Jurkat, Clone E6-1 (cell line): ENCODE measurements around the gene MTARC2.

Experiments
- DNase-seq: peaks from one replicate; pipeline ENCODE4 v3.0.0-alpha.2; 2011; ENCODE audit warnings: low read depth, low spot score
- H3K4me3 ChIP-seq: 2 replicates; pipeline ENCODE4 v1.5.1; 2011; ENCODE audit warnings: mild to moderate bottlenecking, low read length, control low read depth, moderate library complexity

Gene MTARC2

DNA sequence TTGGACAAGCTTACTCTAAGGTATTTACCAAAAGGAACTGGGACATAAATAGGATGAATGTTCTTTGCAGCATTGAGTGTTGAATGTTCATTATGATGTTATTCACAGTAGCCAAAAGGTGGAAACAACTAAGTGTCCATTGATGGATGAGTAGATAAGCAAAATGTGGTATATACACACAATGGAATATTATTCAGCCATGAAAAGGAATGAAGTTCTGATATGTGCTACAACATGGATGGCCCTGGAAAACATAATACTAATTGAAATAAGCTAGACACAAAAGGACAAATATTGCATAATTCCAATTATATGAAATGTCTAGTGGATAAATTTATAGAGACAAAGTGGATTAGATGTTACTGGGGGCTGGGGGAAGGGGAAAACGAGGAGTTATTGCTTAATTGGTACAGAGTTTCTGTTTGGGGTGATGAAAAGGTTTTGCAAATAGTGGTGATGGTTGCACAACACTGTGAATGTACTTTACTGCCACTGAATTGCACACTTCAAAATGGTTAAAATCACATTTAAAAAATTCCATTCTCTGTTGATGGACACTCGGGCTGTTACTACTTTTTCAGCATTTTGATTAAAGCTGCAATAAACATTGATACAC, 41.5 kb downstream of the MTARC2 start:
- H3K4me3 ChIP-seq = no peak overlapping the region
- no peak for DNase-seq

- H3K4me3 ChIP-seq = no peak overlapping the region
- DNase-seq = peak; percentile 26
Observed at GRCh38 chr1:220791285-220791684, 43.2 kb downstream of the MTARC2 start.

DNA sequence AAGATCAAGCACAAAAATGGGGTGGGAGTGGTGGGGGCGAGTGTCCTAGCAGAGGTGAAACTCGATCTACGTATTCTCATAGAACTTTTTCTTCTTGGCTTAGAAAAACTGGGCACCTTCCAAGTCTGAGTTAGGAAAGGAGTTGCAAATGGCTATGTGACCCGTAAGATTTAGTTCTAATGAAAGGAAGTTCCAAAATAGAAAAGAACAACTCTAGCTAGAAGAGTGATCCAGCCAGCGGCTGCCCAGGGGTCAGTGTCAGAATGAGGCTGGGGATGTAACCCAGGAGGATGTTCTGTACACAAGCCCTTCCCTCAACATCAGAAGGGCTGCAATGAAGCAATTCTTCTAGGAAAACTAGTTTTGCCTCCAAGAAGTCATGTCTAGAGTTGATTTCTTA, 43.8 kb downstream of the MTARC2 start:
- H3K4me3 ChIP-seq = no peak overlapping the region
- no peak for DNase-seq

DNA sequence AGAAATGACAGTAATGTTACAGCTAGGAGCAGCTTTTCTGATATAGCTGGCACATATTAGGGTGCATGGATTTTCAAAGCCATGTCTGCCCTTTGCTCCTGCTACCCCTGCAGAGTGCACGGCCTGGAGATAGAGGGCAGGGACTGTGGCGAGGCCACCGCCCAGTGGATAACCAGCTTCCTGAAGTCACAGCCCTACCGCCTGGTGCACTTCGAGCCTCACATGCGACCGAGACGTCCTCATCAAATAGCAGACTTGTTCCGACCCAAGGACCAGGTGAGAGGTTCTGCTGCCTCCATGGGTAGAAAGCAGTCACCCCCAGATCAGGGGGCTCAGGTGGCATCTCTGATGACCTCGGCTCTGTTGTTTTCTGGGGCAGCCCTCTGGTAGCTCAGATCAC, 48.4 kb downstream of the MTARC2 start:
- no peak overlapping the region for H3K4me3 ChIP-seq
- DNase-seq = no peak

DNA sequence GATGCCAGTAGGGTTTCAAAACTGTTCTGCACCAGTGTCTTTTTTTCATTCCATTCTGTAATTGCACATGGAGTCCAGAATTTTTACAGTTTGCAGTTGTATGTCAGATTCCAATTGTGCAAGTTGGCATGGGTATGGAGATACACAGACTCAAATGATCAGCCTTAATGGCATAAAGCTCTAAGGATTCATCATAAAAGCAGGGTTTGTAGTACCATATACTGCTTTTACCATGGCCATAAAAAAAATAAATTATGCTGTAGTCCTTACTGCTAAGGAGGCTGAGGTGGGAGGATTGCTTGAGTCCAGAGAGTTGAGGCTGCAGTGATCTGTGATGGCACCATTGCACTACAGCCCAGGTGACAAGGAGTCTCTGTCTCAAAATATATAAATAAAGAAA, 48.9 kb downstream of the MTARC2 start:
- no peak for DNase-seq
- H3K4me3 ChIP-seq = no peak overlapping the region

GRCh38 chr1:220797553-220797952, 49.4 kb downstream of the MTARC2 start:
- DNase-seq = no peak
- no peak overlapping the region for H3K4me3 ChIP-seq

DNA sequence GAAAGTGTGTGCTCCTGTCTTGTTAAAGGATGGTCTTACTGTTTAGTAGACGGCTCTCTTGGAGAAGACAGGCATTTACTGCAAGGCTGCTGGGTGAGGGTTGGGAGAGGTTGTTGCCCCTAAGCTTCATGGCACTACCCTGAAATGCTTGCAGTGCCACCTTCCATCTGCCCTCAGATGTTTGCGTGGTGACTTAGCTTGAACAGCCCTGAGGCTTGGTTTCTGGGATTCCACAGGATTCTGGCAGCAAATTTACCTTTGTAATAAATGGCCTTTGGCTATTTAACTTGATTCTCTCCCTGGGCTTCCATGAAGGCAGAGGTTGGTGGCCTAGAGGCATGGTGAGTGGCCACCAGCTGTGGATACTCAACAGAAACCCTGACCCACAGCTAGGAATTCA, 50.2 kb downstream of the MTARC2 start:
- no peak for DNase-seq
- H3K4me3 ChIP-seq = no peak overlapping the region

- no peak overlapping the region for H3K4me3 ChIP-seq
- DNase-seq = no peak
Observed at GRCh38 chr1:220800262-220800661, 52.1 kb downstream of the MTARC2 start.

GRCh38 chr1:220803401-220804201, 55.5 kb downstream of the MTARC2 start:
- H3K4me3 ChIP-seq = no peak overlapping the region

GRCh38 chr1:220804202-220804586, 56.1 kb downstream of the MTARC2 start:
- no peak overlapping the region for H3K4me3 ChIP-seq
- DNase-seq = no peak

More at GRCh38 chr1:220803401-220804201, 55.5 kb downstream of the MTARC2 start:
- peak; percentile 17 for DNase-seq

- H3K4me3 ChIP-seq = no peak overlapping the region
- no peak for DNase-seq
Observed at GRCh38 chr1:220806408-220806807, 58.3 kb downstream of the MTARC2 start.

- no peak for DNase-seq
- no peak overlapping the region for H3K4me3 ChIP-seq
Observed at GRCh38 chr1:220807726-220808125, 59.6 kb downstream of the MTARC2 start.

DNA sequence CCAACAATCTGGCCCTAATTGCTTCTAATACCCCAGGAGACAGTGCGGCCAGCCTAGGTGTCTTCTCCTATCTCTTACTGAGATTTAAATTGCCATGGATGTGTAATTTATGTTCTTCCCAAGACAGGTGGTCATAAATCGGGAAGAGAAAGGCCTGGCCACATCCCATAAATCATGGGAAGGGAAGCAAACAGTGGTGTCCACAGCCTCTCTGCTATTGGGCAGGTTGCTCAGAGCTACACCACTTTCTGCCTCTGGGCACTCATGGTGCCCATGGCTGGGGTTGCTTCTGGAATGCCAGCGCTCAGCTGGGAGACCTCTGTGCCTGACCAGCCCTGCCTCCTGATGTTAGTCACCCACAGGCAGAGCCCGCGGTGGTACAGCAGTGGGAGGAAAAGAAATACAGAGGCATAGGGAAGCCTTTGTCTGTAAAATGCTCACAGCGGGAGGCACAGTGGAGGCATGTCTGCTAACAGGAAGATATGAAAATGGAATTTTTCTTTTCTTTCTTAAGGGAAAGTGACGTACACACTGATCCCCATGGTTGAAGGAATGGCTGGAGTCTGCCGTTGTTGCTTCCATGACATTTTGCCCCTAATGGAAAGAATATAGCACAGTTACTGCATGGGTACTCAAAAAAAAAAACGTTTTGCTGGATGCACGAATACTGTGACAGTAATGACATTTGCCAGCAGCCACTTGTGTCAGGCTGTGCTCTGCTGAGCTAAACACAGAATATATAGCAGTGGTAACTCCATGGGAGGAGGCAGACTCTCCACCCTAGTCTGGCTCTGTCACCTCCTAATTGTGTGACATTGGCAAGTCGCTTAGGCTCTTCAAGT, 60.4 kb downstream of the MTARC2 start:
- no peak overlapping the region for H3K4me3 ChIP-seq
- no peak for DNase-seq

DNA sequence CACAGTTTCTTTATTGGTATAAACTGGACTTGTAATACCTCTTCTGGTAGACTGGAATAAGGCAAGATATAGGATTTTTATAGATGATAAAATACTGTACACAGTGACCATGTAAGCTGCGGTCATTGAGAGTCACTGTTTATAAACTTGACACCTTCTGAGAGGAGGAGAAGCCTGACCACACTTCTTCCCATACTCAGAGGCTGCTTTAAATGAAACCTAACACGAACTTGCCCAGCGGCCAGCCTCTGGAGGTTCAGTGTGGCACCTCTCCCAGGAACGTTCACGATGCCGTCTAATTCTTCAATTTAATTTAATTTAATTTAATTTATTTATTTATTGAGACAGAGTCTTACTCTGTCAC, 61.0 kb downstream of the MTARC2 start:
- no peak overlapping the region for H3K4me3 ChIP-seq

DNA sequence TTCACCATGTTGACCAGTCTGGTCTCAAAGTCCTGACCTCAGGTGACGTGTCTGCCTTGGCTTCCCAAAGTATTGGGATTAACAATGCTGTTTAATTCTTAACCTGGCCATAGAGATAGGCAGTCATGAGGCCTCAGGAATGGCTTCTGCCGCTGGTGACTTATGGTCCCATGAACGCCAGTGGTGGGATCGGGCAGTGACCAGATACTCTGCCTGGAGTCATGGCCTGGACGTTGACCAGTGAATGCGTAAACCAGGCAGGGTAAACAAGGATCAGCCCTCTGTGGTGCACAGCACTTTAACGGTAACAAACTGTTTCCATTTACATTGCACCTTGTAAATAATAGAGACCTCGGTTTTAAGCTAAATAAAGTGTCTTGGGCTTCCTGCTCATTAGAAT, 61.6 kb downstream of the MTARC2 start:
- H3K4me3 ChIP-seq = no peak overlapping the region
- DNase-seq = no peak

More for the DNA sequence above, 61.0 kb downstream of the MTARC2 start:
- DNase-seq = no peak

DNA sequence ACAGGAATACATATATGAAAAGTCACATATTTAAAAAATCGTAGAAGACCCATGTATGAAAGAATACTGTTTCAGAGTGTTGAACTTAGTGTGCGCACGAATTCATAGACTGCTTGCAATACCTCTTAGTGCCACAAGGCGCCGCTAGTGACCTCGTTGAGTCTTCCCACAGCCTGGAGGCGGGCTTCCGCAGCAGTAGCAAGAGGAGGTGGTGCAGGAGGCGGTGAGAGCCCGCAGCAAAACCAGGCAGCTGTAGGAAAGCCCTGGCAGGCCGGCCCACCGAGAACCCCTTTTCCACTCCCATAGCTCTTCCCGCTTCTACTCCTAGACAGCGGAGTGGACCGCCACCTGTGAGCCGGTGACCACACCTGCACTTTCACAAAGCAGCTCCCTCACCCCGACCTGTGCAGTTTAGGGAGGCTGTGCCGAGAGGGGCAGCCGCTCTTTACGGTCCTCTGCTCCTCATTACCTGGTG, 62.1 kb downstream of the MTARC2 start:
- peak; percentile 71 for DNase-seq
- peak overlapping the region; percentile 37 for H3K4me3 ChIP-seq

DNA sequence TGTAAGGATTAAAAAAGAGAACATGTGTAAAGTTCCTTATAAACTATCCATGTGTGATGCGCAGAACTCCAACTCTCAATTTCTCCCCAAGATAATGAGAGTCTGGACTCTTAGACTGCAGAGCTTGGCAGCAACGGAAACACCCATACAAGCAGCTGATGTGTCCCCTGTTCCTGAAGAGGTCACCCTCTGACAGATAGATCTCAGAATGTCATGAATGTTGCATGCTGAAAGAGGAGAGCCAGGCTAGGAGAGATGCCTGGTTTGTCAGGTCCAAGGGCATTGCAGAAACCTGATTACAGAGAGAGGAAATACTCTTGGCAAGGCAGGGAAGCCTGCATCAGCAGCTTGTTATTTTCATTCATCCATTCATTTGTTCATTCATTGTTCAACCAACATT, 62.8 kb downstream of the MTARC2 start:
- no peak overlapping the region for H3K4me3 ChIP-seq
- DNase-seq = no peak

DNA sequence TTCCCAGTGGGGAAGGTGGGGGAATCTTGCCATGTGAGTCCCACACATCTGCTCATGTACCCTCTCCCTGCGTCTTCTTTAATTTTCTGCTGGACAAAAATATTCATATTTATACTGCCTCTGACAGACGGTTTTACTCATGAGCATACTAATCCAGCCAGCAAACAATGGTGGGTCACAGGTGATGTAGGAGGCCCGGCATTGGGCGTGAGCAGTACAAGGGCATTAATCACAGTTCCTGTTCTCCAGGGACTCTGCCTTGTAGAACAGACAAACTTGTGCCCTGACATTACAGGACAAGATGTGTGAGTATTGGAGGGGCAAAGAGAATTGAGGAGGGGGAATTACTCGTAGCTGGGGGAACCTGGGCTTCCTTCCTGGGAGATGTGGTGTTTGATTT, 63.6 kb downstream of the MTARC2 start:
- no peak for DNase-seq
- no peak overlapping the region for H3K4me3 ChIP-seq

DNA sequence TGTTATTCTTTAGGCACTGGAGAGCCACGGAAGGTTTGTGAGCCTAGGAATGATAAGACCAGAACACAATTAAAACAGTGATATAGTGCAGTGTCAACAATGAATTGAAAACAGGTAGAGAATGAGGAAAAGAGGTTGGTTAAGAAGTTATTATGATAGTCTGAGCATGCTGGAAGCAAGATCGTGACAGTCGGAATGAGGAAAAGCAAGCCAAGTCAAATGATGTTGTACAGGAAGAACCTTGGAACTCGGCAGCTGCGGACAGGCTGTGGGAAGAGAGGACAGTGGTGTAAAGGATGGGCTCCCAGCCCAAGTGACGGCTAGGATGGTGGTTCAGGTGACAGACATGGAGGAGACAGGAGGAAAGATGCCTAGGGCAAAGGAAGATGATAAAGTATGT, 64.2 kb downstream of the MTARC2 start:
- no peak for DNase-seq
- H3K4me3 ChIP-seq = no peak overlapping the region

GRCh38 chr1:220813013-220813412, 64.9 kb downstream of the MTARC2 start:
- no peak overlapping the region for H3K4me3 ChIP-seq
- no peak for DNase-seq
